Measurements from ENCODE around the gene FHIT. TPM values are rescaled to one million over a fixed set of nuclear protein-coding genes. Genes with fewer than 3 reads are reported as not detected.

Gene FHIT
- total RNA-seq, 1 experiment from 2014 or later: 3.6 TPM

GRCh38 chr3:59930170-59930569 lies 1321.1 kb downstream of the FHIT start:
- intact Hi-C loops (cut with micrococcal nuclease): no loop called here

DNA sequence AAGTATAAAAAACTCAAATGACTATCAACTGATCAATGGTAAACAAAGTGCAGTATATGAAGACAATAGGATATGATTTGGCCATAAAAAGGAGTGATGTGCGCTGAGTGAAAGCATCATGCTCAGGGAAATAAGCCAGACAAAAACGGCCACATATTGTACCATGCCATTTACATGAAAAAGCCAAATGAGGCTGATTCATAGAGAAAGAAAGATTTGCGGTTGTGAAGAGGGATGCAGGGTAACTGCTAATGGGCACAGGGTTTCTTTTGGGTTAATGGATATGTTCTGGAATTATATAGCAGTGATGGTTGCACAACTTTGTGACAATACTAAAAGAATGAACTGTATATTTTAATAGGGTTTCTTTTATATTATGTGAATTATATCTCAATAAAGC lies 1324.2 kb downstream of the FHIT start:
- no peak overlapping the region for H2AFZ ChIP-seq (ENCODE audit: low read length)
- DNase-seq (no peak), ATAC-seq (no peak)
- H3K9ac ChIP-seq (ENCODE audit: low read length): no peak overlapping the region
- no peaks in the 10 kb centered on the region for H3F3A ChIP-seq (ENCODE audit: low read length, unreplicated experiment)
- BruUV-seq (replicated peaks): no TSS peak
- no peaks in the 10 kb centered on the region for H4K20me1 ChIP-seq (ENCODE audit: low read length)
- no peaks in the 10 kb centered on the region for H3K9me2 ChIP-seq (replicated peaks; ENCODE audit: low read length)
- peaks cover 32% of the 10 kb centered on the region for H3K27me3 ChIP-seq (ENCODE audit: low read length)
- intact Hi-C loops (cut with micrococcal nuclease): no loop called here
- no peaks in the 10 kb centered on the region for H3K79me2 ChIP-seq (ENCODE audit: low read length)
- ChIA-PET POLR2A (ENCODE audit: unreplicated experiment) (no interaction called here), CTCF (no interaction called here)
- H3K4me3 ChIP-seq (ENCODE audit: low read length): no peak overlapping the region
- no peaks in the 10 kb centered on the region for H3K36me3 ChIP-seq (ENCODE audit: low read depth, low read length)
- TF ChIP-seq EZH2 (IDR thresholded peaks at IDR 0.05; ENCODE audit: low read length, unreplicated experiment) (no peak), EZH2phosphoT487 (IDR thresholded peaks at IDR 0.05; ENCODE audit: borderline replicate concordance, low read length) (no peak)
- TF ChIP-seq, protein P1, sequence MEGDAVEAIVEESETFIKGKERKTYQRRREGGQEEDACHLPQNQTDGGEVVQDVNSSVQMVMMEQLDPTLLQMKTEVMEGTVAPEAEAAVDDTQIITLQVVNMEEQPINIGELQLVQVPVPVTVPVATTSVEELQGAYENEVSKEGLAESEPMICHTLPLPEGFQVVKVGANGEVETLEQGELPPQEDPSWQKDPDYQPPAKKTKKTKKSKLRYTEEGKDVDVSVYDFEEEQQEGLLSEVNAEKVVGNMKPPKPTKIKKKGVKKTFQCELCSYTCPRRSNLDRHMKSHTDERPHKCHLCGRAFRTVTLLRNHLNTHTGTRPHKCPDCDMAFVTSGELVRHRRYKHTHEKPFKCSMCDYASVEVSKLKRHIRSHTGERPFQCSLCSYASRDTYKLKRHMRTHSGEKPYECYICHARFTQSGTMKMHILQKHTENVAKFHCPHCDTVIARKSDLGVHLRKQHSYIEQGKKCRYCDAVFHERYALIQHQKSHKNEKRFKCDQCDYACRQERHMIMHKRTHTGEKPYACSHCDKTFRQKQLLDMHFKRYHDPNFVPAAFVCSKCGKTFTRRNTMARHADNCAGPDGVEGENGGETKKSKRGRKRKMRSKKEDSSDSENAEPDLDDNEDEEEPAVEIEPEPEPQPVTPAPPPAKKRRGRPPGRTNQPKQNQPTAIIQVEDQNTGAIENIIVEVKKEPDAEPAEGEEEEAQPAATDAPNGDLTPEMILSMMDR (conservative IDR thresholded peaks at IDR 0.05; ENCODE audit: low read depth, low read length): no peak
- no peaks in the 10 kb centered on the region for H3K4me1 ChIP-seq (ENCODE audit: insufficient read depth, low read length)
- no peak overlapping the region for H3K27ac ChIP-seq (ENCODE audit: low read length)
- no peaks in the 10 kb centered on the region for H3K9me3 ChIP-seq (ENCODE audit: low read length)
- H3K4me2 ChIP-seq (ENCODE audit: low read length): no peak overlapping the region

More at GRCh38 chr3:59930170-59930569, 1321.1 kb downstream of the FHIT start:
- Histone ChIP-seq H3K9me3 (ENCODE audit: low read length) (no peaks in the 10 kb centered on the region), H3K36me3 (ENCODE audit: low read depth, low read length) (no peaks in the 10 kb centered on the region), H2AFZ (ENCODE audit: low read length) (no peak overlapping the region), H3K27me3 (ENCODE audit: low read length) (peaks cover 34% of the 10 kb centered on the region), H4K20me1 (ENCODE audit: low read length) (no peaks in the 10 kb centered on the region), H3K79me2 (ENCODE audit: low read length) (no peaks in the 10 kb centered on the region), H3K9ac (ENCODE audit: low read length) (no peak overlapping the region), H3K4me1 (ENCODE audit: insufficient read depth, low read length) (no peaks in the 10 kb centered on the region), H3K4me2 (ENCODE audit: low read length) (no peak overlapping the region), H3K27ac (ENCODE audit: low read length) (no peak overlapping the region), H3F3A (ENCODE audit: low read length, unreplicated experiment) (no peaks in the 10 kb centered on the region), H3K9me2 (replicated peaks; ENCODE audit: low read length) (no peaks in the 10 kb centered on the region), H3K4me3 (ENCODE audit: low read length) (no peak overlapping the region)
- no TSS peak for BruUV-seq (replicated peaks)
- TF ChIP-seq EZH2 (IDR thresholded peaks at IDR 0.05; ENCODE audit: low read length, unreplicated experiment) (no peak), EZH2phosphoT487 (IDR thresholded peaks at IDR 0.05; ENCODE audit: borderline replicate concordance, low read length) (no peak)
- no peak for ATAC-seq
- no peak for DNase-seq
- ChIA-PET POLR2A (ENCODE audit: unreplicated experiment) (no interaction called here), CTCF (no interaction called here)

GRCh38 chr3:59925946-59926345 lies 1325.3 kb downstream of the FHIT start:
- no peak overlapping the region for H3K4me2 ChIP-seq (ENCODE audit: low read length)
- no peak overlapping the region for H3K4me3 ChIP-seq (ENCODE audit: low read length)
- H3K27ac ChIP-seq (ENCODE audit: low read length): no peak overlapping the region
- H3K79me2 ChIP-seq (ENCODE audit: low read length): no peaks in the 10 kb centered on the region
- BruUV-seq (replicated peaks): no TSS peak
- H3K4me1 ChIP-seq (ENCODE audit: insufficient read depth, low read length): no peaks in the 10 kb centered on the region
- H3K9ac ChIP-seq (ENCODE audit: low read length): no peak overlapping the region
- CTCF ChIA-PET: no interaction called here
- no peaks in the 10 kb centered on the region for H4K20me1 ChIP-seq (ENCODE audit: low read length)
- ATAC-seq (no peak), DNase-seq (no peak)
- peaks cover 29% of the 10 kb centered on the region for H3K27me3 ChIP-seq (ENCODE audit: low read length)
- no peaks in the 10 kb centered on the region for H3K36me3 ChIP-seq (ENCODE audit: low read depth, low read length)
- H3K9me3 ChIP-seq (ENCODE audit: low read length): no peaks in the 10 kb centered on the region
- intact Hi-C loops (cut with micrococcal nuclease): no loop called here
- no peak for TF ChIP-seq EZH2phosphoT487 (IDR thresholded peaks at IDR 0.05; ENCODE audit: borderline replicate concordance, low read length)
- no peak for TF ChIP-seq EZH2 (IDR thresholded peaks at IDR 0.05; ENCODE audit: low read length, unreplicated experiment)
- TF ChIP-seq, protein P1 (conservative IDR thresholded peaks at IDR 0.05; ENCODE audit: low read depth, low read length): no peak
- H2AFZ ChIP-seq (ENCODE audit: low read length): no peak overlapping the region
- H3K9me2 ChIP-seq (replicated peaks; ENCODE audit: low read length): no peaks in the 10 kb centered on the region
- POLR2A ChIA-PET (ENCODE audit: unreplicated experiment): no interaction called here
- no peaks in the 10 kb centered on the region for H3F3A ChIP-seq (ENCODE audit: low read length, unreplicated experiment)

Measured in PC-3 (cell line).